Ascending aorta (tissue), 2 donors: Measurements from ENCODE around the gene CIAO1. TPM values are rescaled to one million over a fixed set of nuclear protein-coding genes. Genes with fewer than 3 reads are reported as not detected.
A peak's percentile ranks its signal among the peaks of the same experiment; 100 is the strongest.

Experiments
- DNase-seq, 2 donors: peaks; one replicate each; pipeline ENCODE4 v3.0.0-alpha.2; 2019; ENCODE audit warnings: low spot score in 2 of 2
- H3K27ac ChIP-seq, 2 donors: fragments of 200-600 bp; sonication (generic); one replicate each; pipeline ENCODE4 v1.5.1; 2016 to 2017; ENCODE audit warnings: mild to moderate bottlenecking in 1 of 2
- H3K27me3 ChIP-seq: fragments of 200-600 bp; sonication (generic); one replicate; pipeline ENCODE4 v1.5.1; 2017
- H3K36me3 ChIP-seq, 2 donors: fragments of 200-600 bp; sonication (generic); one replicate each; pipeline ENCODE4 v1.5.1; 2016
- H3K4me1 ChIP-seq, 2 donors: fragments of 200-600 bp; sonication (generic); one replicate each; pipeline ENCODE4 v1.5.1; 2016 to 2017; ENCODE audit warnings: mild to moderate bottlenecking in 1 of 2
- H3K4me3 ChIP-seq, 2 donors: fragments of 200-600 bp; sonication (generic); one replicate each; pipeline ENCODE4 v1.5.1; 2016 to 2017; ENCODE audit warnings: mild to moderate bottlenecking in 1 of 2
- H3K9me3 ChIP-seq, 2 donors: fragments of 200-600 bp; sonication (generic); one replicate each; pipeline ENCODE4 v1.5.1; 2016
- CTCF ChIP-seq, 3 experiments: fragments of 200-600 bp in 2 of 3; fragments of 450-650 bp in 1 of 3; sonication (generic) in 2 of 3; IDR thresholded peaks; one replicate each; pipeline ENCODE4 v1.5.1; 2016 to 2019; ENCODE audit warnings: antibody characterized with exemption in 3 of 3, mild to moderate bottlenecking in 1 of 3, moderate library complexity in 1 of 3
- intact Hi-C: fragments of 100-400 bp; cut with DNase I; formaldehyde crosslinking; loops from one replicate; pipeline ENCODE4 v1.15.1; 2023
- total RNA-seq: library from RNA; depleted of rRNA; stranded (reverse); fragments of >200 nt; gene quantifications from one replicate; pipeline ENCODE4 v1.1.0, GENCODE V29; 2016

The CIAO1 gene
- total RNA-seq, 1 donor from 2014 or later, result 127 TPM

- no peak for DNase-seq
- intact Hi-C loops, result loop anchor here (10.0 kb wide), 5 partner anchors 269 to 1401 kb away; partner anchors contain the start of genes ACTR1B, ANKRD36C, C2orf92 and CNNM3
- Histone ChIP-seq H3K36me3 (peaks cover 11 to 13% of the 10 kb centered on the region in 2 donors), H3K4me1 (peaks cover 34 to 57% of the 10 kb centered on the region in 2 donors), H3K27ac (peak overlapping the region in 1 of 2 donors; percentile 94), H3K9me3 (no peaks in the 10 kb centered on the region), H3K27me3 (no peaks in the 10 kb centered on the region), H3K4me3 (peak overlapping the region; percentile 81 to 84)
- TF ChIP-seq CTCF (IDR thresholded peaks at IDR 0.05), result no peak
Observed at GRCh38 chr2:96264086-96264485, 1.9 kb upstream of the CIAO1 start.

- DNase-seq, result no peak
- H3K27ac ChIP-seq, result peak overlapping the region; percentile 94
- TF ChIP-seq CTCF (IDR thresholded peaks at IDR 0.05), result peak in 1 of 3 experiments; percentile 30
- peaks cover 27 to 50% of the 10 kb centered on the region in 2 donors for H3K4me1 ChIP-seq
- no peaks in the 10 kb centered on the region for H3K9me3 ChIP-seq
- intact Hi-C loops, result loop anchor here (10.0 kb wide), 5 partner anchors 270 to 1400 kb away; partner anchors contain the start of genes ACTR1B, ANKRD36C, C2orf92 and CNNM3
- peaks cover 19 to 20% of the 10 kb centered on the region in 2 donors for H3K36me3 ChIP-seq
- H3K4me3 ChIP-seq, result peak overlapping the region; percentile 81 to 84
- H3K27me3 ChIP-seq, result no peaks in the 10 kb centered on the region
Observed at GRCh38 chr2:96264656-96265348, 1.2 kb upstream of the CIAO1 start.

GRCh38 chr2:96265349-96265839 lies 631 bp upstream of the CIAO1 start:
- intact Hi-C loops, result loop anchor here (10.0 kb wide), 5 partner anchors 271 to 1399 kb away; partner anchors contain the start of genes ACTR1B, ANKRD36C, C2orf92 and CNNM3
- H3K27me3 ChIP-seq, result no peaks in the 10 kb centered on the region
- DNase-seq, result no peak

GRCh38 chr2:96267159-96267971 lies 1.3 kb downstream of the CIAO1 start:
- intact Hi-C loops, result loop anchor here (2.0 to 10.0 kb wide), 6 partner anchors 123 to 1397 kb away; partner anchors contain the start of genes ACTR1B, ANKRD36C, C2orf92 and CNNM3
- Histone ChIP-seq H3K9me3 (no peaks in the 10 kb centered on the region), H3K4me3 (peak overlapping the region in 1 of 2 donors; percentile 81), H3K4me1 (peaks cover 13 to 29% of the 10 kb centered on the region in 2 donors), H3K27ac (no peak overlapping the region), H3K27me3 (no peaks in the 10 kb centered on the region), H3K36me3 (peaks cover 38% of the 10 kb centered on the region in 2 donors)
- DNase-seq, result no peak
- TF ChIP-seq CTCF (IDR thresholded peaks at IDR 0.05), result no peak

More at GRCh38 chr2:96265349-96265839, 631 bp upstream of the CIAO1 start:
- Histone ChIP-seq H3K4me1 (peaks cover 21 to 44% of the 10 kb centered on the region in 2 donors), H3K9me3 (no peaks in the 10 kb centered on the region), H3K36me3 (peaks cover 20% of the 10 kb centered on the region in 2 donors), H3K27ac (peak overlapping the region; percentile 94), H3K4me3 (peak overlapping the region; percentile 81 to 84)
- TF ChIP-seq CTCF (IDR thresholded peaks at IDR 0.05), result no peak

- intact Hi-C loops, result no loop called here
- DNase-seq, result no peak
- H3K27me3 ChIP-seq, result no peaks in the 10 kb centered on the region
Observed at GRCh38 chr2:96271995-96272394, 6.0 kb downstream of the CIAO1 start.

More at GRCh38 chr2:96271995-96272394, 6.0 kb downstream of the CIAO1 start:
- H3K4me3 ChIP-seq, result no peak overlapping the region
- H3K36me3 ChIP-seq, result peaks cover 76 to 78% of the 10 kb centered on the region in 2 donors
- no peak for TF ChIP-seq CTCF (IDR thresholded peaks at IDR 0.05)
- peaks cover 0 to 5% of the 10 kb centered on the region in 2 donors for H3K4me1 ChIP-seq
- no peak overlapping the region for H3K27ac ChIP-seq
- no peaks in the 10 kb centered on the region for H3K9me3 ChIP-seq
